ENCODE measurements around the gene TPRG1.

TPRG1 gene

GRCh38 chr3:189144645-189145044 lies 27.1 kb upstream of the TPRG1 start:
- H3K4me3 ChIP-seq (ENCODE audit: control insufficient read depth, low read depth, low read length) = no peak overlapping the region
- TF ChIP-seq, protein P1, sequence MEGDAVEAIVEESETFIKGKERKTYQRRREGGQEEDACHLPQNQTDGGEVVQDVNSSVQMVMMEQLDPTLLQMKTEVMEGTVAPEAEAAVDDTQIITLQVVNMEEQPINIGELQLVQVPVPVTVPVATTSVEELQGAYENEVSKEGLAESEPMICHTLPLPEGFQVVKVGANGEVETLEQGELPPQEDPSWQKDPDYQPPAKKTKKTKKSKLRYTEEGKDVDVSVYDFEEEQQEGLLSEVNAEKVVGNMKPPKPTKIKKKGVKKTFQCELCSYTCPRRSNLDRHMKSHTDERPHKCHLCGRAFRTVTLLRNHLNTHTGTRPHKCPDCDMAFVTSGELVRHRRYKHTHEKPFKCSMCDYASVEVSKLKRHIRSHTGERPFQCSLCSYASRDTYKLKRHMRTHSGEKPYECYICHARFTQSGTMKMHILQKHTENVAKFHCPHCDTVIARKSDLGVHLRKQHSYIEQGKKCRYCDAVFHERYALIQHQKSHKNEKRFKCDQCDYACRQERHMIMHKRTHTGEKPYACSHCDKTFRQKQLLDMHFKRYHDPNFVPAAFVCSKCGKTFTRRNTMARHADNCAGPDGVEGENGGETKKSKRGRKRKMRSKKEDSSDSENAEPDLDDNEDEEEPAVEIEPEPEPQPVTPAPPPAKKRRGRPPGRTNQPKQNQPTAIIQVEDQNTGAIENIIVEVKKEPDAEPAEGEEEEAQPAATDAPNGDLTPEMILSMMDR (IDR thresholded peaks at IDR 0.05; ENCODE audit: control insufficient read depth, insufficient read depth, low read depth, low read length, missing control alignments) = no peak
- DNase-seq (ENCODE audit: low read depth) = no peak

- no peak for DNase-seq (ENCODE audit: low read depth)
- TF ChIP-seq, protein P1 (IDR thresholded peaks at IDR 0.05; ENCODE audit: control insufficient read depth, insufficient read depth, low read depth, low read length, missing control alignments) = no peak
- H3K4me3 ChIP-seq (ENCODE audit: control insufficient read depth, low read depth, low read length) = no peak overlapping the region
These were observed 24.9 kb upstream of the TPRG1 start for GRCh38 chr3:189146848-189147247.

DNA sequence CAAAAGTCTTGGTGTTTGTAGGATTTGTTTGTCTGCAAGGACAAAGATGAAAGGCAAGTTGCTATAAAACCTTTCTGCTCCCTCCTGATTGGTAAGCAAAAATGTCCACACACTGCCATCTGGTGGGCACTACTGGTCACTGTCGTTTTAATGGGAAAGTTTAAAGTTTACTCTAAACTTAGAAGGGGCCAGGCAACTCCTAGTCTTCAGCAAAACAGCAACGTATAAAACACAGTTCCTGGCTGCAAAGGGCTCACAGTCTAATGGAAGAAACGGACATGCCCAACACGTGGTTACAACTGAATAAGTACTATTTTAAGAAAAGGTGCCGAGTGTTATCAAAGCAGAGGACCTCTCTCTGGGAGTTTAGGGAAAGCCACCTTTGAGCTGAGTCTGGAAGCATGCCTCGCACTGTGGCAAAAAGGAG lies 23.7 kb upstream of the TPRG1 start:
- TF ChIP-seq, protein P1 (IDR thresholded peaks at IDR 0.05; ENCODE audit: control insufficient read depth, insufficient read depth, low read depth, low read length, missing control alignments) = peak; percentile 78
- peak; percentile 37 for DNase-seq (ENCODE audit: low read depth)
- no peak overlapping the region for H3K4me3 ChIP-seq (ENCODE audit: control insufficient read depth, low read depth, low read length)

- H3K4me3 ChIP-seq (ENCODE audit: control insufficient read depth, low read depth, low read length) = no peak overlapping the region
- TF ChIP-seq, protein P1 (IDR thresholded peaks at IDR 0.05; ENCODE audit: control insufficient read depth, insufficient read depth, low read depth, low read length, missing control alignments) = no peak
- no peak for DNase-seq (ENCODE audit: low read depth)
These were observed 22.6 kb upstream of the TPRG1 start for GRCh38 chr3:189149203-189149602.

DNA sequence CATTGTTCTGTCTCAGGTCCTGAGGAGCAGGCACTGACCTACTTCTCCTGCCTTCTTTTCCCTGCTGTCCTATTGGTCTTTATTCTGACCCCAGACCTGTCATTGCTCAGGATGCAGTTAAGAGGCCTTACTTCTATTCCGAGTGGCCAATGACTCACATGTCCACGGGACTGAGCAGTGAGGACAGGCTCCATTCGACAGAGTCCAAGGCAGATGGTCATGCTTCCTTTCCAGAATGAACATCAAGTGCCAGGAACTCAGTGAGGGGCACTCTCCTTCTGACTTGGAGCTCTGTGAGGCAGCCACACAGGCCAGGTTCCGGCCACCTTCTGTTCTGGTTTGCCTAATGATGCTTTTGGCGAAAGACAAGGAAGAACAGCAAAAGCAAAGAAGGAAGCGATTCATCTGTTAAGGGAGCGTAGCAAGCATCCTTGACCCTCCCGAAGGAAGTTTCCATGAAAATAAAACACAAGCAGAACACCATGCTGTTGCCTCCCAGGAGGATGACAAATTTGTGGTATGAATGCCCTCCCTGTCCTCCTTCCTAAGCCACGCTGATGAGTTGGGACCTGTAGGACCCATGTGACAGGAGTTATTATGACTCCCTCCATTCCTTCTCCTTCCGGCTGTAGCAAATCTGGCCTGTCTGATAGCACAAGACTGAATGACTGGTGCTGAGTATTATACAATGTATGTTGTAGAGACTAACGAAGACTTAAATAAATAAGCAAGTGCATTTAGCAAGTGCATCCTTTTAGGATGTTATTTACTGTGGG lies 14.4 kb upstream of the TPRG1 start:
- DNase-seq (ENCODE audit: low read depth) = no peak
- TF ChIP-seq, protein P1 (IDR thresholded peaks at IDR 0.05; ENCODE audit: control insufficient read depth, insufficient read depth, low read depth, low read length, missing control alignments) = no peak
- H3K4me3 ChIP-seq (ENCODE audit: control insufficient read depth, low read depth, low read length) = no peak overlapping the region

GRCh38 chr3:189158034-189158433 lies 13.7 kb upstream of the TPRG1 start:
- no peak overlapping the region for H3K4me3 ChIP-seq (ENCODE audit: control insufficient read depth, low read depth, low read length)
- TF ChIP-seq, protein P1 (IDR thresholded peaks at IDR 0.05; ENCODE audit: control insufficient read depth, insufficient read depth, low read depth, low read length, missing control alignments) = no peak

More at GRCh38 chr3:189158034-189158433, 13.7 kb upstream of the TPRG1 start:
- DNase-seq (ENCODE audit: low read depth) = no peak
